GM23338 (cell line): ENCODE data around the gene SPTB. TPM values are rescaled to one million over a fixed set of nuclear protein-coding genes. Genes with fewer than 3 reads are reported as not detected.

Experiments used
- ATAC-seq: fragments of 200-7000 bp; cut with Tn5 transposase; 3 replicates; pipeline ENCODE4 v1.9.1; 2020
- DNase-seq: peaks from one replicate; pipeline ENCODE4 v3.0.0-alpha.2; 2015; ENCODE audit warnings: low spot score
- H2AFZ ChIP-seq: fragments of 200-600 bp; sonication (generic); 2 replicates; pipeline ENCODE4 v1.8.0; 2016; ENCODE audit warnings: antibody characterized with exemption, mild to moderate bottlenecking, moderate library complexity
- H3F3A ChIP-seq: fragments of 200-600 bp; sonication (generic); replicated peaks from 2 replicates; pipeline ENCODE4 v1.8.0; 2017; ENCODE audit warnings: antibody characterized with exemption, mixed run types, low read depth
- H3K27ac ChIP-seq: fragments of 200-600 bp; sonication (generic); 2 replicates; pipeline ENCODE4 v1.6.1; 2016; ENCODE audit warnings: low read depth
- H3K27me3 ChIP-seq: fragments of 200-600 bp; sonication (generic); 2 replicates; pipeline ENCODE4 v1.8.0; 2016; ENCODE audit warnings: mild to moderate bottlenecking, mixed run types, moderate library complexity; ENCODE audit not compliant: insufficient read depth
- H3K36me3 ChIP-seq: fragments of 200-600 bp; sonication (generic); 2 replicates; pipeline ENCODE4 v1.8.0; 2016; ENCODE audit warnings: mild to moderate bottlenecking; ENCODE audit not compliant: insufficient read depth
- H3K4me1 ChIP-seq: fragments of 200-600 bp; sonication (generic); 2 replicates; pipeline ENCODE4 v1.8.0; 2016; ENCODE audit warnings: mild to moderate bottlenecking, moderate library complexity; ENCODE audit not compliant: insufficient read depth
- H3K4me2 ChIP-seq: fragments of 200-600 bp; sonication (generic); 2 replicates; pipeline ENCODE4 v1.7.1; 2017; ENCODE audit warnings: mixed run types
- H3K4me3 ChIP-seq: fragments of 200-600 bp; sonication (generic); 2 replicates; pipeline ENCODE4 v1.6.1; 2016; ENCODE audit warnings: mixed run types
- H3K79me2 ChIP-seq: fragments of 200-600 bp; sonication (generic); replicated peaks from 2 replicates; pipeline ENCODE4 v1.8.0; 2017; ENCODE audit warnings: mild to moderate bottlenecking; ENCODE audit not compliant: insufficient read depth
- H3K9me2 ChIP-seq: fragments of 200-600 bp; sonication (generic); 2 replicates; pipeline ENCODE4 v1.8.0; 2017; ENCODE audit not compliant: insufficient read depth
- H4K20me1 ChIP-seq: fragments of 200-600 bp; sonication (generic); replicated peaks from 2 replicates; pipeline ENCODE4 v1.8.0; 2017; ENCODE audit warnings: mild to moderate bottlenecking; ENCODE audit not compliant: insufficient read depth
- H3K27ac Mint-ChIP-seq: 2 replicates; pipeline ENCODE4 v1.8.0; 2020; ENCODE audit warnings: inconsistent platforms, mild to moderate bottlenecking, moderate library complexity, mixed read lengths
- H3K27me3 Mint-ChIP-seq: 3 replicates; pipeline ENCODE4 v1.8.0; 2022; ENCODE audit warnings: low read depth, mild to moderate bottlenecking, moderate library complexity, mixed read lengths, inconsistent platforms; ENCODE audit not compliant: insufficient read depth, poor library complexity
- H3K36me3 Mint-ChIP-seq: 3 replicates; pipeline ENCODE4 v1.8.0; 2021; ENCODE audit warnings: low read depth, mild to moderate bottlenecking, inconsistent platforms, moderate library complexity, mixed read lengths
- H3K4me1 Mint-ChIP-seq: 3 replicates; pipeline ENCODE4 v1.8.0; 2020; ENCODE audit warnings: mild to moderate bottlenecking, inconsistent platforms, mixed read lengths
- H3K4me3 Mint-ChIP-seq: 3 replicates; pipeline ENCODE4 v1.8.0; 2021; ENCODE audit warnings: moderate library complexity, mild to moderate bottlenecking, inconsistent platforms, mixed read lengths
- H3K9me3 Mint-ChIP-seq: 3 replicates; pipeline ENCODE4 v1.8.0; 2020; ENCODE audit warnings: moderate library complexity, mild to moderate bottlenecking, inconsistent platforms, mixed read lengths
- CREB1 ChIP-seq: fragments of 250-450 bp; sonication (Bioruptor Pico); IDR thresholded peaks from 2 replicates; pipeline ENCODE4 v1.5.0; 2020; ENCODE audit warnings: low read depth, mild to moderate bottlenecking, moderate library complexity
- CTCF ChIP-seq, 2 experiments: fragments of 200-600 bp in 1 of 2; sonication (generic) in 1 of 2; conservative IDR thresholded peaks; 2 replicates each; pipeline versions ENCODE4 v1.5.1 to v1.6.1; 2016 to 2017; ENCODE audit warnings: antibody characterized with exemption in 2 of 2, low read depth in 2 of 2, mild to moderate bottlenecking in 2 of 2, moderate library complexity in 1 of 2
- ETS1 ChIP-seq: IDR thresholded peaks from 2 replicates; pipeline ENCODE4 v1.6.1; 2016; ENCODE audit warnings: antibody characterized with exemption
- EZH2 ChIP-seq: fragments of 200-600 bp; sonication (generic); IDR thresholded peaks from one replicate; pipeline ENCODE4 v1.8.0; 2017; ENCODE audit warnings: antibody characterized with exemption, mild to moderate bottlenecking, low read depth; ENCODE audit not compliant: unreplicated experiment
- EZH2phosphoT487 ChIP-seq: fragments of 200-600 bp; sonication (generic); IDR thresholded peaks from one replicate; pipeline ENCODE4 v1.8.1; 2018; ENCODE audit warnings: antibody characterized with exemption; ENCODE audit not compliant: unreplicated experiment
- JUNB ChIP-seq: IDR thresholded peaks from one replicate; pipeline ENCODE4 v1.6.1; 2016; ENCODE audit warnings: antibody characterized with exemption; ENCODE audit not compliant: unreplicated experiment
- NANOG ChIP-seq: IDR thresholded peaks from 2 replicates; pipeline ENCODE4 v1.6.1; 2016; ENCODE audit warnings: antibody characterized with exemption, borderline replicate concordance
- POLR2AphosphoS5 ChIP-seq: IDR thresholded peaks from 2 replicates; pipeline ENCODE4 v1.6.1; 2016; ENCODE audit warnings: antibody characterized with exemption, low read depth
- REST ChIP-seq: IDR thresholded peaks from one replicate; pipeline ENCODE4 v1.6.1; 2018; ENCODE audit warnings: antibody characterized with exemption; ENCODE audit not compliant: unreplicated experiment
- STAT1 ChIP-seq: IDR thresholded peaks from one replicate; pipeline ENCODE4 v1.6.1; 2016; ENCODE audit warnings: antibody characterized with exemption; ENCODE audit not compliant: unreplicated experiment
- ZNF114 ChIP-seq: fragments of 250-450 bp; sonication (Bioruptor Pico); IDR thresholded peaks from 2 replicates; pipeline ENCODE4 v1.5.0; 2020; ENCODE audit warnings: mild to moderate bottlenecking, moderate library complexity
- ZNF331 ChIP-seq: fragments of 250-450 bp; sonication (Bioruptor Pico); IDR thresholded peaks from 2 replicates; pipeline ENCODE4 v1.5.0; 2020; ENCODE audit warnings: low read depth, mild to moderate bottlenecking, moderate library complexity
- ZNF462 ChIP-seq: fragments of 250-450 bp; sonication (Bioruptor Pico); IDR thresholded peaks from 2 replicates; pipeline ENCODE4 v1.5.0; 2020; ENCODE audit warnings: mild to moderate bottlenecking, moderate library complexity
- polyA plus RNA-seq: library from polyadenylated mRNA; unstranded; fragments of >200 nt; fragmentation: Nextera tagmentation; extraction: Ambion mirVana; gene quantifications from 2 replicates; pipeline ENCODE4 v1.2.1, GENCODE V29; 2016
- total RNA-seq: library from RNA; depleted of rRNA; stranded (reverse); fragments of >200 nt; shearing (Covaris generic); gene quantifications from 2 replicates; pipeline ENCODE4 v1.2.3, GENCODE V29; 2014

SPTB gene
- total and polyA plus RNA-seq, 2 experiments from 2014 or later: 1.1 to 1.9 TPM

- ATAC-seq: no peak
Measured at GRCh38 chr14:64796369-64796768, 83.3 kb downstream of the SPTB start.

More at GRCh38 chr14:64796369-64796768, 83.3 kb downstream of the SPTB start:
- no peak for DNase-seq
- Mint-ChIP-seq H3K27ac (no peak overlapping the region), H3K36me3 (no peaks in the 10 kb centered on the region), H3K4me3 (no peak overlapping the region), H3K27me3 (peaks cover 3% of the 10 kb centered on the region), H3K9me3 (no peaks in the 10 kb centered on the region), H3K4me1 (peaks cover 3% of the 10 kb centered on the region; the same call in 1 of the 3 replicates)
- Histone ChIP-seq H4K20me1 (no peaks in the 10 kb centered on the region), H3F3A (no peaks in the 10 kb centered on the region), H3K27ac (no peak overlapping the region), H3K36me3 (no peaks in the 10 kb centered on the region), H3K79me2 (no peaks in the 10 kb centered on the region), H3K4me2 (no peak overlapping the region), H2AFZ (no peak overlapping the region), H3K4me1 (no peaks in the 10 kb centered on the region), H3K27me3 (no peaks in the 10 kb centered on the region), H3K4me3 (no peak overlapping the region), H3K9me2 (0 out of 2 replicates have a peak, but pooled peaks cover 3% of the 10 kb centered on the region)
- no peak for TF ChIP-seq POLR2AphosphoS5
- TF ChIP-seq EZH2: no peak
- no peak for TF ChIP-seq STAT1
- no peak for TF ChIP-seq CTCF (conservative IDR thresholded peaks at IDR 0.05; ENCODE audit: low read depth in 2 of 2)
- no peak for TF ChIP-seq ZNF462
- no peak for TF ChIP-seq NANOG
- TF ChIP-seq REST: no peak
- TF ChIP-seq EZH2phosphoT487: no peak
- no peak for TF ChIP-seq ETS1
- TF ChIP-seq ZNF331 (CRISPR knock-in tag): no peak
- TF ChIP-seq ZNF114 (CRISPR knock-in tag): no peak
- no peak for TF ChIP-seq JUNB
- TF ChIP-seq CREB1 (CRISPR knock-in tag): no peak
